Measurements from ENCODE around the gene CYP27C1. TPM values are rescaled to one million over a fixed set of nuclear protein-coding genes. Genes with fewer than 3 reads are reported as not detected.

CYP27C1 gene
- total and polyA plus RNA-seq, 2 donors from 2014 or later = 0.35 TPM; not detected in 1

DNA sequence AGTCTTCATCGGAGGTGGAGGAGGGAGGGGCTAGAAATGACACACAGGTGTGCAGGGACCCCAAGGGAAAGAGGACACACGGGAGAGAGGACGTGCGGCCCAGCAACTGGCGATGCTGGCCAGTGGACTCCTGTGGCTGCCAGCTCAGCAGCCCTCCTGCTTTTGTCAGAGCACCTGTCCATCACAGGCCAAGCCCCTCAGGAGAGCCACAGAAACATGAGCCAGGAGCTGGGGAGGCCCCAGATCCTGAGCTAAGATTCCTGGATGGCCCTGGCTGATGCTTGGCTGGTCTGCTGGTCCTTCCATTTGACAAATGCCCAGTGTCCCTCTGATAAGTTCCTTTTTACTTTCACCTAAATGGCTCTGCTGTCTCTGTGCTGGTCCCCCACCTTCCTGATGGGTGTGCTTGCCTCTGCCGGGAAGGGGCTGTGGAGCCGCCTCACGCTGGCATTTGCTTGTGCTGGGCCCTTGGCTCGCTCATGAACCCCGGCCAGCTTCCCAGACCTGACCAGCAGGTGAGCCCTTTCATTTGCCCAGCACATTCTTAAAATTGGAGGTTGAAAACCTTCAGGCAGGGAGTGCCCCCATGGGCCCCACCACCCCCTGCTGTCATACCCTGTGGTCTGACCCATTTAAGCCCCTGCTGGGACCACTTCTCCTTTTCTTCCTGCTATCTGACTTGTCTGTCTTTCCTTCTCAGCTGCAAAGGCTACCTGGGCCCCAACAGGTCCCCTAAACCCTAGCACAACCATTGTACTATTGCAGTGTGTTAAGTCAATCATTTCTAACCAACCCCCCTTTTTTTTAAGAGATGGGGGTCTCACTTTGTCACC is 37.3 kb downstream of the CYP27C1 start:
- DNase-seq = peak in 1 of 5 donors; percentile 23

DNA sequence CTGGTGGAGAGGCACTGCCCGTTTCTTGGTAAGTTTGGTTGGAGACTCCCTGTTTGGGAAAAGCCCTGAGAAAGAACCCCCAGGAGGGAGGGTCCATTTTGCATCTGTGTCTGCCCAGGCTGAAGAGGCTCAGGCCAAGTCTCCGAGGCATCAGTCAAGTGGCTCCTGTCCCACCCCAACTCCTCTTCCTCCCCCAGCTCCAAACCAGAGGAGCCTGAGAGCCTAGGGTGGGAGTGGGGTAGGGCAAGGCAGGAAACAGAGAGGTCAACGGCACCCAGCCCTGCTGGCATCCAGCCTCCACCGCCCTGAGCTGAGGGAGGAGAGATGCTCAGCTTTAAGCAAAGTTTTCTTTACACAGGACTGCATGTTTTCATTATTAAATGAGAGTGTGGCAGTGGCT is 38.2 kb downstream of the CYP27C1 start:
- Histone ChIP-seq H3K27ac (ENCODE audit: low read depth in 2 of 2, low read length in 2 of 2) (no peak overlapping the region), H3K27me3 (ENCODE audit: control insufficient read depth, insufficient read depth, low read length) (no peaks in the 10 kb centered on the region), H3K4me3 (ENCODE audit: low read length in 3 of 3) (no peak overlapping the region), H3K4me1 (ENCODE audit: control insufficient read depth in 2 of 3, insufficient read depth in 2 of 3, low read depth in 1 of 3, low read length in 3 of 3) (peaks cover 0 to under 1% (median 0%) of the 10 kb centered on the region in 3 donors), H3K9me3 (ENCODE audit: control insufficient read depth in 2 of 3, insufficient read depth in 1 of 3, low read length in 3 of 3) (peaks cover 0 to 2% (median 0%) of the 10 kb centered on the region in 3 donors), H3K36me3 (ENCODE audit: control insufficient read depth in 2 of 3, insufficient read depth in 3 of 3, low read length in 3 of 3) (no peaks in the 10 kb centered on the region), H3K9ac (ENCODE audit: low read length in 3 of 3) (no peak overlapping the region)
- FAIRE-seq = no peak
- TF ChIP-seq, protein P1, sequence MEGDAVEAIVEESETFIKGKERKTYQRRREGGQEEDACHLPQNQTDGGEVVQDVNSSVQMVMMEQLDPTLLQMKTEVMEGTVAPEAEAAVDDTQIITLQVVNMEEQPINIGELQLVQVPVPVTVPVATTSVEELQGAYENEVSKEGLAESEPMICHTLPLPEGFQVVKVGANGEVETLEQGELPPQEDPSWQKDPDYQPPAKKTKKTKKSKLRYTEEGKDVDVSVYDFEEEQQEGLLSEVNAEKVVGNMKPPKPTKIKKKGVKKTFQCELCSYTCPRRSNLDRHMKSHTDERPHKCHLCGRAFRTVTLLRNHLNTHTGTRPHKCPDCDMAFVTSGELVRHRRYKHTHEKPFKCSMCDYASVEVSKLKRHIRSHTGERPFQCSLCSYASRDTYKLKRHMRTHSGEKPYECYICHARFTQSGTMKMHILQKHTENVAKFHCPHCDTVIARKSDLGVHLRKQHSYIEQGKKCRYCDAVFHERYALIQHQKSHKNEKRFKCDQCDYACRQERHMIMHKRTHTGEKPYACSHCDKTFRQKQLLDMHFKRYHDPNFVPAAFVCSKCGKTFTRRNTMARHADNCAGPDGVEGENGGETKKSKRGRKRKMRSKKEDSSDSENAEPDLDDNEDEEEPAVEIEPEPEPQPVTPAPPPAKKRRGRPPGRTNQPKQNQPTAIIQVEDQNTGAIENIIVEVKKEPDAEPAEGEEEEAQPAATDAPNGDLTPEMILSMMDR (IDR thresholded peaks at IDR 0.05; ENCODE audit: borderline replicate concordance, extremely low read depth, insufficient read depth) = no peak
- intact Hi-C loops (cut with DNase I) = no loop called here
- peak in 1 of 5 donors; percentile 28 for DNase-seq

More for the DNA sequence above, 37.3 kb downstream of the CYP27C1 start:
- intact Hi-C loops (cut with DNase I) = no loop called here
- Histone ChIP-seq H3K4me3 (ENCODE audit: low read length in 3 of 3) (no peak overlapping the region), H3K27me3 (ENCODE audit: control insufficient read depth, insufficient read depth, low read length) (no peaks in the 10 kb centered on the region), H3K4me1 (ENCODE audit: control insufficient read depth in 2 of 3, insufficient read depth in 2 of 3, low read depth in 1 of 3, low read length in 3 of 3) (no peaks in the 10 kb centered on the region), H3K9ac (ENCODE audit: low read length in 3 of 3) (no peak overlapping the region), H3K27ac (ENCODE audit: low read depth in 2 of 2, low read length in 2 of 2) (no peak overlapping the region), H3K9me3 (ENCODE audit: control insufficient read depth in 2 of 3, insufficient read depth in 1 of 3, low read length in 3 of 3) (peaks cover 0 to 2% (median 0%) of the 10 kb centered on the region in 3 donors), H3K36me3 (ENCODE audit: control insufficient read depth in 2 of 3, insufficient read depth in 3 of 3, low read length in 3 of 3) (no peaks in the 10 kb centered on the region)
- no peak for FAIRE-seq
- TF ChIP-seq, protein P1 (IDR thresholded peaks at IDR 0.05; ENCODE audit: borderline replicate concordance, extremely low read depth, insufficient read depth) = no peak

DNA sequence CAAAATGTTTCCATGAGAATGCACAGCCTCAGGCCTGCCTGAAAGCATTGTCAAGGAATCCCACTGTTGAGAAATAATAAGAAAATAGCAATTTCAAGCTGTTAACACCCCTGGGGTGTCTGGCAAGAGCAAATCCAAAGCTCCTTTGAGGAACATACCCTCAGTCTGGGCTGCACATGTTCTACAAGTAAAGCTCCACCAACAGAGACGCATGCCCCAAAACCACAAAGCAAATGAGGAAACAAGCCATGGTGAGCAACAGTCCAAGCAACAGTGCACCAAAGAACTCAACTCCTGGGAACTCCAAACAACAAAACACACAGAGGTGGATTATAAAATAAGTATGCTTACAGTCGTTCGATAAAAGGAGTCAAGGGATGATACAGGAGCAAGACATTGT is 40.3 kb downstream of the CYP27C1 start:
- Histone ChIP-seq H3K27ac (ENCODE audit: low read depth in 2 of 2, low read length in 2 of 2) (no peak overlapping the region), H3K27me3 (ENCODE audit: control insufficient read depth, insufficient read depth, low read length) (no peaks in the 10 kb centered on the region), H3K36me3 (ENCODE audit: control insufficient read depth in 2 of 3, insufficient read depth in 3 of 3, low read length in 3 of 3) (no peaks in the 10 kb centered on the region), H3K9ac (ENCODE audit: low read length in 3 of 3) (no peak overlapping the region), H3K4me3 (ENCODE audit: low read length in 3 of 3) (no peak overlapping the region), H3K9me3 (ENCODE audit: control insufficient read depth in 2 of 3, insufficient read depth in 1 of 3, low read length in 3 of 3) (peaks cover 0 to 2% (median 0%) of the 10 kb centered on the region in 3 donors), H3K4me1 (ENCODE audit: control insufficient read depth in 2 of 3, insufficient read depth in 2 of 3, low read depth in 1 of 3, low read length in 3 of 3) (peaks cover 5 to 10% (median 7%) of the 10 kb centered on the region in 3 donors)
- TF ChIP-seq, protein P1 (IDR thresholded peaks at IDR 0.05; ENCODE audit: borderline replicate concordance, extremely low read depth, insufficient read depth) = no peak
- FAIRE-seq (no peak), DNase-seq (no peak)
- intact Hi-C loops (cut with DNase I) = no loop called here

Data from kidney (tissue), 14 donors.